ENCODE data around the gene CDC16. TPM values are rescaled to one million over a fixed set of nuclear protein-coding genes. Genes with fewer than 3 reads are reported as not detected.

Gene CDC16
- total and polyA plus RNA-seq, 7 experiments from 2014 or later: 20.1 to 108 (median 78.3) TPM

- no peaks in the 10 kb centered on the region for H3K27me3 ChIP-seq (ENCODE audit: control insufficient read depth in 2 of 2, insufficient read depth in 2 of 2, low read length in 2 of 2)
- H3K9me3 ChIP-seq (ENCODE audit: control insufficient read depth in 2 of 3, low read length in 3 of 3): no peaks in the 10 kb centered on the region
- no peaks in the 10 kb centered on the region for H3K9me3 Mint-ChIP-seq
- H3K4me1 Mint-ChIP-seq: peaks cover 0 to 11% (median 1%) of the 10 kb centered on the region in 7 donors
- H3K4me3 ChIP-seq (ENCODE audit: low read length): no peak overlapping the region
- no peak overlapping the region for H3K4me3 Mint-ChIP-seq
- no peaks in the 10 kb centered on the region for H3K27me3 Mint-ChIP-seq
- no peaks in the 10 kb centered on the region for H3K4me1 ChIP-seq (ENCODE audit: control insufficient read depth in 2 of 2, insufficient read depth in 2 of 2, low read length in 2 of 2)
- H3K36me3 Mint-ChIP-seq: peaks cover 4 to 38% (median 15%) of the 10 kb centered on the region in 5 donors
- CTCF ChIA-PET: no interaction called here
- intact Hi-C loops (cut with micrococcal nuclease): no loop called here
- no peak for DNase-seq
- no peak for ATAC-seq
- H3K27ac ChIP-seq (ENCODE audit: low read depth, low read length): no peak overlapping the region
- H3K27ac Mint-ChIP-seq: no peak overlapping the region
- peaks cover 6 to 66% (median 16%) of the 10 kb centered on the region in 3 experiments for H3K36me3 ChIP-seq (ENCODE audit: control insufficient read depth in 2 of 3, insufficient read depth in 3 of 3, low read length in 3 of 3)
- POLR2A ChIA-PET: no interaction called here
Observed at GRCh38 chr13:114299604-114300305, 65.1 kb downstream of the CDC16 start.

- Histone ChIP-seq H3K27me3 (ENCODE audit: control insufficient read depth in 2 of 2, insufficient read depth in 2 of 2, low read length in 2 of 2) (no peaks in the 10 kb centered on the region), H3K4me1 (ENCODE audit: control insufficient read depth in 2 of 2, insufficient read depth in 2 of 2, low read length in 2 of 2) (no peaks in the 10 kb centered on the region), H3K9me3 (ENCODE audit: control insufficient read depth in 2 of 3, low read length in 3 of 3) (no peaks in the 10 kb centered on the region), H3K27ac (ENCODE audit: low read depth, low read length) (no peak overlapping the region), H3K36me3 (ENCODE audit: control insufficient read depth in 2 of 3, insufficient read depth in 3 of 3, low read length in 3 of 3) (peaks cover 6 to 56% (median 11%) of the 10 kb centered on the region in 3 experiments), H3K4me3 (ENCODE audit: low read length) (no peak overlapping the region)
- Mint-ChIP-seq H3K27ac (no peak overlapping the region), H3K4me1 (peaks cover 0 to 4% (median 0%) of the 10 kb centered on the region in 7 donors), H3K4me3 (peak overlapping the region in 1 of 10 donors; percentile 16), H3K27me3 (no peaks in the 10 kb centered on the region), H3K36me3 (peaks cover 4 to 30% (median 11%) of the 10 kb centered on the region in 5 donors), H3K9me3 (no peaks in the 10 kb centered on the region)
- ChIA-PET POLR2A (no interaction called here), CTCF (no interaction called here)
- ATAC-seq (no peak), DNase-seq (no peak)
- intact Hi-C loops (cut with micrococcal nuclease): no loop called here
Observed at GRCh38 chr13:114303700-114304327, 69.1 kb downstream of the CDC16 start.

- Mint-ChIP-seq H3K36me3 (peaks cover 4 to 23% (median 6%) of the 10 kb centered on the region in 5 donors), H3K27me3 (no peaks in the 10 kb centered on the region)
- CTCF ChIA-PET: no interaction called here
Observed at GRCh38 chr13:114304346-114305034, 69.8 kb downstream of the CDC16 start.

GRCh38 chr13:114309086-114309485, 74.4 kb downstream of the CDC16 start:
- POLR2A ChIA-PET: interaction anchor here (1.0 kb wide), 1 partner anchor 29 kb away, joined by 4 read pairs; no protein-coding TSS in a partner anchor
- peaks cover 3 to 18% (median 7%) of the 10 kb centered on the region in 3 experiments for H3K36me3 ChIP-seq (ENCODE audit: control insufficient read depth in 2 of 3, insufficient read depth in 3 of 3, low read length in 3 of 3)
- Mint-ChIP-seq H3K4me3 (no peak overlapping the region), H3K27me3 (no peaks in the 10 kb centered on the region), H3K4me1 (peaks cover 7 to 15% (median 14%) of the 10 kb centered on the region in 7 donors), H3K36me3 (peaks cover 0 to 8% (median 4%) of the 10 kb centered on the region in 5 donors), H3K27ac (peak overlapping the region in 1 of 9 donors; percentile 41), H3K9me3 (peaks cover 0 to 4% (median 0%) of the 10 kb centered on the region in 11 donors)
- no peak overlapping the region for H3K27ac ChIP-seq (ENCODE audit: low read depth, low read length)
- H3K4me3 ChIP-seq (ENCODE audit: low read length): no peak overlapping the region
- no peaks in the 10 kb centered on the region for H3K27me3 ChIP-seq (ENCODE audit: control insufficient read depth in 2 of 2, insufficient read depth in 2 of 2, low read length in 2 of 2)
- peaks cover 7 to 9% of the 10 kb centered on the region in 2 donors for H3K4me1 ChIP-seq (ENCODE audit: control insufficient read depth in 2 of 2, insufficient read depth in 2 of 2, low read length in 2 of 2)
- intact Hi-C loops (cut with micrococcal nuclease): no loop called here
- DNase-seq (no peak), ATAC-seq (no peak)
- no peaks in the 10 kb centered on the region for H3K9me3 ChIP-seq (ENCODE audit: control insufficient read depth in 2 of 3, low read length in 3 of 3)
- CTCF ChIA-PET: no interaction called here

More at GRCh38 chr13:114304346-114305034, 69.8 kb downstream of the CDC16 start:
- DNase-seq (no peak), ATAC-seq (no peak)
- Histone ChIP-seq H3K27ac (ENCODE audit: low read depth, low read length) (no peak overlapping the region), H3K4me1 (ENCODE audit: control insufficient read depth in 2 of 2, insufficient read depth in 2 of 2, low read length in 2 of 2) (no peaks in the 10 kb centered on the region), H3K36me3 (ENCODE audit: control insufficient read depth in 2 of 3, insufficient read depth in 3 of 3, low read length in 3 of 3) (peaks cover 6 to 49% (median 11%) of the 10 kb centered on the region in 3 experiments), H3K4me3 (ENCODE audit: low read length) (no peak overlapping the region), H3K27me3 (ENCODE audit: control insufficient read depth in 2 of 2, insufficient read depth in 2 of 2, low read length in 2 of 2) (no peaks in the 10 kb centered on the region), H3K9me3 (ENCODE audit: control insufficient read depth in 2 of 3, low read length in 3 of 3) (no peaks in the 10 kb centered on the region)
- peaks cover 0 to 4% (median 0%) of the 10 kb centered on the region in 7 donors for H3K4me1 Mint-ChIP-seq
- no peaks in the 10 kb centered on the region for H3K9me3 Mint-ChIP-seq
- H3K27ac Mint-ChIP-seq: no peak overlapping the region
- POLR2A ChIA-PET: no interaction called here
- peak overlapping the region in 1 of 10 donors; percentile 16 for H3K4me3 Mint-ChIP-seq
- intact Hi-C loops (cut with micrococcal nuclease): no loop called here

GRCh38 chr13:114309806-114310410, 75.2 kb downstream of the CDC16 start:
- Mint-ChIP-seq H3K36me3 (peaks cover 0 to 5% (median 4%) of the 10 kb centered on the region in 5 donors), H3K4me3 (no peak overlapping the region), H3K4me1 (peaks cover 8 to 18% (median 17%) of the 10 kb centered on the region in 7 donors), H3K27me3 (no peaks in the 10 kb centered on the region), H3K9me3 (peaks cover 0 to 4% (median 0%) of the 10 kb centered on the region in 11 donors), H3K27ac (no peak overlapping the region)
- Histone ChIP-seq H3K27ac (ENCODE audit: low read depth, low read length) (no peak overlapping the region), H3K36me3 (ENCODE audit: control insufficient read depth in 2 of 3, insufficient read depth in 3 of 3, low read length in 3 of 3) (peaks cover 0 to 11% (median 0%) of the 10 kb centered on the region in 3 experiments), H3K4me1 (ENCODE audit: control insufficient read depth in 2 of 2, insufficient read depth in 2 of 2, low read length in 2 of 2) (peaks cover 7 to 9% of the 10 kb centered on the region in 2 donors), H3K4me3 (ENCODE audit: low read length) (no peak overlapping the region), H3K9me3 (ENCODE audit: control insufficient read depth in 2 of 3, low read length in 3 of 3) (no peaks in the 10 kb centered on the region), H3K27me3 (ENCODE audit: control insufficient read depth in 2 of 2, insufficient read depth in 2 of 2, low read length in 2 of 2) (no peaks in the 10 kb centered on the region)
- ChIA-PET CTCF (no interaction called here), POLR2A (interaction anchor here (1.0 kb wide), 1 partner anchor 29 kb away, joined by 4 read pairs; no protein-coding TSS in a partner anchor)
- no peak for DNase-seq
- ATAC-seq: no peak
- intact Hi-C loops (cut with micrococcal nuclease): no loop called here

GRCh38 chr13:114310956-114311355, 76.3 kb downstream of the CDC16 start:
- no peaks in the 10 kb centered on the region for H3K27me3 Mint-ChIP-seq
- peaks cover 0 to 11% (median 4%) of the 10 kb centered on the region in 5 donors for H3K36me3 Mint-ChIP-seq
- peaks cover 0 to 4% (median 0%) of the 10 kb centered on the region in 11 donors for H3K9me3 Mint-ChIP-seq
- ATAC-seq (no peak), DNase-seq (no peak)
- CTCF ChIA-PET: interaction anchor here (0.7 to 0.9 kb wide), 3 partner anchors 17 to 110 kb away, joined by 3 to 4 read pairs (median 3); no protein-coding TSS in a partner anchor
- no peak overlapping the region for H3K4me3 ChIP-seq (ENCODE audit: low read length)
- no peaks in the 10 kb centered on the region for H3K9me3 ChIP-seq (ENCODE audit: control insufficient read depth in 2 of 3, low read length in 3 of 3)
- no peak overlapping the region for H3K27ac ChIP-seq (ENCODE audit: low read depth, low read length)
- intact Hi-C loops (cut with micrococcal nuclease): no loop called here
- no peaks in the 10 kb centered on the region for H3K27me3 ChIP-seq (ENCODE audit: control insufficient read depth in 2 of 2, insufficient read depth in 2 of 2, low read length in 2 of 2)
- H3K27ac Mint-ChIP-seq: no peak overlapping the region
- no peak overlapping the region for H3K4me3 Mint-ChIP-seq
- H3K4me1 ChIP-seq (ENCODE audit: control insufficient read depth in 2 of 2, insufficient read depth in 2 of 2, low read length in 2 of 2): peaks cover 9 to 16% of the 10 kb centered on the region in 2 donors
- POLR2A ChIA-PET: no interaction called here
- peaks cover 16 to 27% (median 25%) of the 10 kb centered on the region in 7 donors for H3K4me1 Mint-ChIP-seq
- H3K36me3 ChIP-seq (ENCODE audit: control insufficient read depth in 2 of 3, insufficient read depth in 3 of 3, low read length in 3 of 3): peaks cover 0 to 9% (median 0%) of the 10 kb centered on the region in 3 experiments
